GM03348 (cell line): ENCODE data around the gene PADI3.

Experiments used
- DNase-seq: peaks from one replicate; pipeline ENCODE4 v3.0.0; 2012; ENCODE audit warnings: low spot score

PADI3 gene, protein sequence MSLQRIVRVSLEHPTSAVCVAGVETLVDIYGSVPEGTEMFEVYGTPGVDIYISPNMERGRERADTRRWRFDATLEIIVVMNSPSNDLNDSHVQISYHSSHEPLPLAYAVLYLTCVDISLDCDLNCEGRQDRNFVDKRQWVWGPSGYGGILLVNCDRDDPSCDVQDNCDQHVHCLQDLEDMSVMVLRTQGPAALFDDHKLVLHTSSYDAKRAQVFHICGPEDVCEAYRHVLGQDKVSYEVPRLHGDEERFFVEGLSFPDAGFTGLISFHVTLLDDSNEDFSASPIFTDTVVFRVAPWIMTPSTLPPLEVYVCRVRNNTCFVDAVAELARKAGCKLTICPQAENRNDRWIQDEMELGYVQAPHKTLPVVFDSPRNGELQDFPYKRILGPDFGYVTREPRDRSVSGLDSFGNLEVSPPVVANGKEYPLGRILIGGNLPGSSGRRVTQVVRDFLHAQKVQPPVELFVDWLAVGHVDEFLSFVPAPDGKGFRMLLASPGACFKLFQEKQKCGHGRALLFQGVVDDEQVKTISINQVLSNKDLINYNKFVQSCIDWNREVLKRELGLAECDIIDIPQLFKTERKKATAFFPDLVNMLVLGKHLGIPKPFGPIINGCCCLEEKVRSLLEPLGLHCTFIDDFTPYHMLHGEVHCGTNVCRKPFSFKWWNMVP

DNA sequence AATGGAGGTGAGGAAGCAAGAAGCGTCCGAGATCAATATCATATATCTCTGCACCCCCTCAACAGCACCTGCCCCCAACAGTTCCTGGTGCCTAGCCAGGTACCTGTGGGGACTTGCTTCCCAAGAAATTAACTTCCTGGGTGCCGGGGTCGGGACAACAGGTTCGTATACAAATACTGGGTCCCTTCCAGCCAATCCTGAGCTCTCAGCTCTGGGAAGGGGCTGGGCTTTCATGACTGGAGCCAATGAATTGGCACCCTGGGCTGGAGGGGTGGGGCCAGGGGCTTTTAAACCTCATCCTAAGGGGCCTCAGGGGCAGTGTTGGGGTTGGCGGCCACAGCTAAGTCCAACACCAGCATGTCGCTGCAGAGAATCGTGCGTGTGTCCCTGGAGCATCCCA is at the start of gene PADI3:
TSS of gene PADI3 (plus strand) at position 318 of the 400 bp plus-strand sequence. CDS start at position 358, 40 bp downstream.
- no peak for DNase-seq

DNA sequence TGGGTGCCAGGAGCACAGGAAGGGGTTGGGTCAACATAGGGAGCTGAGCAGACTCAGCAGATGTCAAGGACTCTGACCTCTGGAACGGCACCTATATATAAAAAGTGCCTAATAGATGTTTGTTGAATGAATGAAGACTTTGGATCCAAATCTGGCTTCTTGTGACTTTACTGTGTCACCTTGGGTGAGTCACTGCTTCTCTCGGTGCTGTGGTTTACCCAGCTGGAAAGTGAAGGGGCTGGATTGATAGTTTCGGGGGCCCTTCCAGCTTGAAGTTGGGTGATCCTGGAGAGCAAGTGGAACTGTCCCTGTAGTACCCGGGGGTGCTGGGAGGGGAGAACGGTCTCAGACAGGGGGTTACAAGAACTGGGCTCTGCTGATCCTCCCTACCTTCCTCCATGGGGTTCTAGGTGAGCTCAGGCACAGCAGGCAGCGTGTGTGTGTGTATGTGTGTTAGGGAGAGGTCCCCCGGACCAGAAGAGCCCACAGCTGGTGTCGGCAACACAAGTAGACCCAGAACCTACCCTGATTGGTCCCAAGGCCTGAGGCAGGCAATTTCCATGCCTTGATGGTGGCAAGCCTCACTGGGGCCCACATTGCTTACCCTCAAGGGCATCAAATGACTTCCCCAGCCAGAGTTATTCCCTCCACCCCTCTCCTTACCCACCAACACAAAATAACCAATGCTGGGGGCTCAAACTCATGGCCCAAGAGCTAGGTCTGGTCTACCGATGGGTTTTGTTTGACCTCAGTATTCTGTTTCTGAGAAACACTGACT is 49.4 kb upstream of the PADI3 start:
- no peak for DNase-seq

GRCh38 chr1:17200246-17200645 is 48.7 kb upstream of the PADI3 start:
- no peak for DNase-seq

- no peak for DNase-seq
Measured at GRCh38 chr1:17200756-17201155, 48.1 kb upstream of the PADI3 start.

DNA sequence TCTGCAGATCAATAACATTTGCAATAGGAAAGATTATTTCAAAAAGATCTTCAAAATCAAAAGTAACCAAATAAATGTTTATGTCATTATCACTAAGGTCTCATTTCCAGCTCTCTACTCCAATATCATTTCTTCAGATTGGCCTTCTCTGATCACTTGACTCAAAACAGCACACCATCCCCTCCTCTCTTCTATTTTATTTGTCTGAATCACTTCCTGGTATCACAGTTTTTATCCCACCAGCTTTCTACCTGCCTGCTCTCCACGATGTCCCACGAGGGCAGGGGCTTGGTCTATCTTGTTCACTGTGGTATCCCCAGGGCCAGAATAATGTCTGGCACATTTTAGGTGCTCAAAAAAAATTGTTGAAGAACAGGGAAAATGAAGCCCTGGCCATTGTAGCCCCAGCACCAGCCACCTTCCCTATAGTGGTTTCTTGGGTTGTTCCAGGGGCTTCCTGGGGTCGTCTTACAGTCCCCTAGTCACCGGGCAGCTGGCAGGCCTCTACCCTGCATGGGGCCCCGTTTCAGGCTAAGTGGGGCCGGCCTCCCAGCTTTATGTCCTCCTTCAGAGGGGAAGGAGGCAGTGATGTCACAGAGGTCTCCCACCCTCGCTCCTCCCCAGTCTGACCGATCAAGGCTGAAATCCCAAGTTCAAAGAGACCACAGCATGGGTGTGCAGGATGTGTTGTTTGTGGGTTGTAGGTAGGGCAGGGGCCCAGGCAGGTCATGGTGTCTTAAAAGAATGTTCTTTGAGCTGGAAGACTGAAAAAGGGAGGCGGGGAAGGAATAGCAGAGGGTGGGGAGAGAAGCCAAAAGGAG is 47.5 kb upstream of the PADI3 start:
- no peak for DNase-seq

DNA sequence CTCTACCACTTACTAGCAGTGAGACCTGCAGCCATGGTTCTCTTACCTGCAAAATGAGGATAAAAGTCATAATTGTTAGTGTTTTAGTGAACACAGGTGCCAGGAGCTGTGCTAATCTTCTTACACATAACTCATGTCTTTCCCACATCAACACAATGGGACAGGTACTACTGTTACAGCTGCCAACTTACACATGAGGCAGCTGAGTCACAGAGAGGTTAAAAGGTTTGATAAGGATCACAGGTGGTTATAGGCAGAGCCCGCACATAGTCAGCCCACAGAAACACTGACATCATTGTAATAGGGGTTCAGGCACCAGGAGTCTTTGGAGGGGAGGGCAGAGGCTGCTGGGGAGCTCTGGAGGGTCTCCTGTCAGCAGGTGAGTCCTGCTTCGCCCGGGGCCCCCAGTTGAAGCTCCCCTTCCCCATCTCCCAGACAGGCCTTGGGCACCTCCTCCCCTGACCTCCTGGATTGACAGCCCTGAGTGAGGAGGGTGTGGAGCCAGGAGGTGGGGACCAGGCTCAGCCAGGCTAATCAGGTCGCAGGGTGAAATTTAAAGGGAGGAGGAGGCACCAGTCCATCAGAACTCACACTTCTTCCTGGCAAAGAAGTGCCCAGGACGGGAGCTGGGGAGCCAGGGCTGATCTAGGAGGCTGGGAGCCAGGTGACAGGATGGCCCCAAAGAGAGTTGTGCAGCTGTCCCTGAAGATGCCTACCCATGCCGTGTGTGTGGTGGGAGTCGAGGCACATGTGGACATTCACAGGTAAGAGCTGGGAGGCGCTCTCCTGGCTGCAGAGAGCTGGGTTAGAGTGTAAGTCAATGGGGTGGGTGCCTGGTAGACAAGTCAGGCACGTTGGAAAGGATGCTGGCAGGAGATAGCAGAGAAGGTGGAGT is 44.1 kb upstream of the PADI3 start, which contains the start of gene PADI1:
TSS of gene PADI1 (plus strand) at position 583 of the 895 bp plus-strand sequence. CDS start at position 673, 90 bp downstream.
- DNase-seq: no peak

- DNase-seq: no peak
Measured at GRCh38 chr1:17205652-17206051, 43.2 kb upstream of the PADI3 start.

GRCh38 chr1:17206196-17206595 is 42.7 kb upstream of the PADI3 start:
- no peak for DNase-seq

GRCh38 chr1:17207046-17207445 is 41.9 kb upstream of the PADI3 start:
- DNase-seq: no peak

- no peak for DNase-seq
Measured at GRCh38 chr1:17207540-17207939, 41.4 kb upstream of the PADI3 start.

GRCh38 chr1:17207966-17208418 is 40.9 kb upstream of the PADI3 start:
- peak; percentile 79 for DNase-seq

- no peak for DNase-seq
Measured at GRCh38 chr1:17208546-17208945, 40.4 kb upstream of the PADI3 start.

GRCh38 chr1:17209430-17209829 is 39.5 kb upstream of the PADI3 start:
- no peak for DNase-seq

- no peak for DNase-seq
Measured at GRCh38 chr1:17210176-17210575, 38.7 kb upstream of the PADI3 start.

GRCh38 chr1:17211377-17211776 is 37.5 kb upstream of the PADI3 start:
- no peak for DNase-seq

DNA sequence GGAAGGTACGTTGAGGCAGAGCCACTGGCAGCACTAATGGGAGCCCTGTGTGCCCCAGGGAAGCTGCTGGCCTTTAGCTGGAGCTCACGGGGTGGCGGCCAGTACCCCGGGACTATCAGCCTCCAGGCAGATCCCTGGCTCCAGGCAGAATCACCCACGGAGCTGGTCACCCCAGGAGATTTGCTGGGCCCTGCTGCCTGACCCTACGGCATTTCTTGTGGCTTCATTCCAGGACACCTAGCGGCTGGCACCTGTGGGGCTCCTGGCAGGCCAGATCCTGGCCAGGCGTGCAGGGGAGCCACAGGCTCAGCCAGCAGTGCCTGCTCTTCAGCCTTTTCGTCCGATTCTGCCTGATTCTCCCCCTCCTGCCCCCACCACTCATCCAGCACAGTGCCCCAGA is 36.9 kb upstream of the PADI3 start:
- DNase-seq: no peak

GRCh38 chr1:17212487-17213121 is 36.3 kb upstream of the PADI3 start:
- DNase-seq: peak; percentile 73

- no peak for DNase-seq
Measured at GRCh38 chr1:17213148-17213781, 35.6 kb upstream of the PADI3 start.

GRCh38 chr1:17213782-17214148 is 35.1 kb upstream of the PADI3 start:
- DNase-seq: no peak
